NOMO-1 treated with DMSO at 0.1 percent for 48 hours (cell line): ENCODE data around the gene MEF2B.
"Not testable (repeated sequence)": the region's sequence is repeated elsewhere in the genome, so short reads cannot be mapped to it uniquely, and the experiment has no call there.

Experiments used
- DNase-seq: peaks from one replicate; lab custom pipeline; 2025; ENCODE audit not compliant: unreplicated experiment; lab: John Stamatoyannopoulos, UW

The MEF2B gene

GRCh38 chr19:19157808-19158207 is 12.3 kb downstream of the MEF2B start:
- no peak for DNase-seq

DNA sequence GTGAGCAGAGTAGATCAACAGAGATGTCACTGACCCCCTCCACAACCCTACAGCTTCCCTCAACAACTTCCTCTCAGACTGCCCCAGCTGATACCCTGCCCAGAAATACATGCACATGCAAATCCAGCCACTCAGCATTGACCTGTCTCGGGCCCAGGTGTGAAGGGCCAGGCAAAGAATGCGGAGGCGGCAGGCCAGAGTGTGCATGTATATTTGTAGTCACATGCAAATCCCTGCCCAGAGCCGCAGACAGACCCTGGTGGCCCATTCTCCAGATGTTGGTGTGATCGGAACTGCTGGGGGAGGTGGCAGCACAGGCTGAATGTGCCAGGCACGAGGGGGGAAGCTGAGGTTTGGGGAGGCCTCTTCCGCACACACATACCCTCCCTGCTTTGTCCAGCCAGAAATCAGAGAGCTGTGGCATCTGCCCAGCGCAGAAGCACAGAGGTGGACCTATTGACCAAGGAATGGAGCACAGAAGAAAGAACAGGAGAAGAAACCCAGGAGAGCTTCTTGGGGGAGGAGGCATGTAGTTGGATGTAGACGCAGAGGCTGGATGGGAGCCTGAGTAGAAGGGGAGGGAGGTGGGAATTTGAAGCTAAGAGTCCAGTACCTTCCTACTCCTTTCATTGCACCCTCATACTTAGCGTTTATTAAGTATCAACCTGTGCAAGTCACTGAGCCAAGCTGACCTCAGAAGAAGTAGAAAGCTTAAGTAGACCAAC is 14.4 kb downstream of the MEF2B start:
- DNase-seq, result no peak

DNA sequence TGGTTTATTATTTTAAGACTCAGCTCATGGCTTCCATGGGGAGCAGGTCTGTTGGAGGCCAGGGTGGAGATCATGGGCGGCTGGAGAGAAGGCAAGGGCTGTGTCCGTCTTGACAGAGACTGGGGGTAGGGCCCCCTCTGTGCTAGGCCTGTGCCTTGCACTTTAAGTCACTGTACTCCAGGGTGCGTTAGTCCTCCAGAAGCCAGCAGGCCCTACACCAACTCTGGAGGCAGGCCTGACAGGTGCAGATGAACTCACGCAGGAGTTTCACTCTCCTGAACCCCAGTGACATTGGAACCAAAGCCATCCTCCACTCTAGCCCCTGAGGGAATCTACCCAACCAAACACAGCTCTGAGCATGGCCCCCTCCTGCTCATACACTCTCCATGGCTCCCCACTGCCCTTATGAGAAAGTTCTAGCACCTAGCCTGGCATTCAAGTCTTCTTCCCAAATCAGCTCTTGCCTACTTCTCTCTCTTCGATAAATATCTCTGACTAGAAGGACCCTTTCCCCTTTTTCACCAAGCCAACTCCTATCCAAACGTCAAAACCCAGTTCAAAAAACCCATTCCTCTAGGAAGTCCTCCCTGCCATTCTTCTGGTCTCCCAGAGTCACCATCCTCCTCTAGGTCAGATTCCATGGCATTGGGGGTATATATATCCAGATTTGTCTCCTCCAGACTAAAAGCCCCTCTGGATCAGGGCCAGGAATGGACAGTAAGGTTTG is 15.1 kb downstream of the MEF2B start:
- DNase-seq, result no peak

DNA sequence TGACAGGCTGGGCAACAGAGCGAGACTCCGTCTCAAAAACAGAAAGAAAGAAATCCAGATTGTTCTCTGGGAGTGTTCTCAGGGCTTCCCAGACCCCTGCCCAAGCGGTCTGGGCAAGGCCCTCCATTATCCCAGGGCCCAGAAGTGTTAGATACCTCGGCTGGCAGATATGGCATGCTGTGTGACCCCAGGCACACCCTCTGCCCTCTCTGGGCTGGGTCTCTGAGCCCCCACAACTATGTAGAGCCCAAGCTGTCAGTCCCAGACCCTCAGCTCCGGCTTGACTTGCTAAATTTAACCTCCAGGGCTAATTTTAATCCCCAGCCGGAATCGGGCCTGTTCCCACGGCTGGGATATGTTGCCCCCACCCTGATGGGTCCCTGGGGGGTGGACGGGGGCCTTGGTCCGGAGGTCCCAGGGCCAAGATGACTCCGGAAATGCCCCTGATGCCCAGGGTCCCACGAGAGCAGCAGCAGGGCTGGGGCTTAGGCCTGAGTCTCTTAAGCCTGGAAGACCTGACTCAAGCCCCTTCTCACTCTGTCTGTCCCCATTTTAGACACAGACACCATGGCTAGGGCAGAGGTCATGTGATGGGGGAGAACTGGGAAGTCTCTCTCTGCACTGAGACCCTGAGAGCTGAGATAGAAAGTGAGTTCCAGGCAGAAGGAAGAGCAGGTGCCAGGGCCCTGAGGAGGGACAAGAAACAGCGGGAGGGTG is 17.2 kb downstream of the MEF2B start:
- no peak for DNase-seq

- DNase-seq, result no peak
These were observed 18.6 kb downstream of the MEF2B start for GRCh38 chr19:19151418-19151817.

GRCh38 chr19:19149435-19149834 is 20.6 kb downstream of the MEF2B start:
- DNase-seq, result no peak

- DNase-seq, result not testable (repeated sequence)
These were observed 21.6 kb downstream of the MEF2B start for GRCh38 chr19:19148504-19148903.

DNA sequence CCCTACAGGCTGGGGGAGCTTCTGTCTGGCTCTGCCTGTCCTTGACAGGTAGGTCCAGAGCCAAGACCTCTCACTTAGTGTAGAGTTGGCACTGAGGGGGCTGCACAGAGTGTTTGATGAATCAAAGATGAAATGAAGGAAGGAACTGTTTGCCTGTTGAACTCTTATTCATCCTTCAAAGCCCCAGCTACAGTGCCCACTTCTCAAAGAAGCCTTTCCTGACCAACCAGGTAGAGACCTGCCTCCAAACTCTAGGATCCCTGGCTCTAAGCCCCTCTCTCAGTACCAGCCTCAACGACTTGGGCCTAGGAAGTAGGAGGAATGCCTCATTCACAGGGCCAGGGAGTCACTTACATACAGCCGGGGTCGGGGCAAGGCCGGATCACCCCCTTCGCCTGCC is 22.7 kb downstream of the MEF2B start:
- no peak for DNase-seq

DNA sequence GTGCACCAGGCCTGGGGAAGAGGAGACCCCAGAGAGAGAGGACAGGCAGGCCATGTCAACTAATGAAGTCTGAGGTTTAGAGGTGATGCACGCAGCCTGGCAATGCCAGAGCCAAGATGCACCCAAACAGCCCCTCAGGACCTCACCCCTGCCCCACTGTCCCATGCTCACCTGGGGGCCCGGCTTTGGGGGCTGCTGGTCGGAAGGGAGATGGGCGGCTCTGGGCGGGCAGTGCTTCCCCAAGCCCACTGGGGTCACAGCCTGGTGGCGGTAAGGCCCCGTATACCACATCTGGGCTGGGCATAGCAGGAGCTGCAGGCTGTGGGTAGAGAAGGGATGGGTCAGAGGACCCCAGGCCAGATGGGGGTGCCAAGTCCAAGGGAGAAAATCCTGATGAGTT is 23.2 kb downstream of the MEF2B start:
- DNase-seq, result no peak

DNA sequence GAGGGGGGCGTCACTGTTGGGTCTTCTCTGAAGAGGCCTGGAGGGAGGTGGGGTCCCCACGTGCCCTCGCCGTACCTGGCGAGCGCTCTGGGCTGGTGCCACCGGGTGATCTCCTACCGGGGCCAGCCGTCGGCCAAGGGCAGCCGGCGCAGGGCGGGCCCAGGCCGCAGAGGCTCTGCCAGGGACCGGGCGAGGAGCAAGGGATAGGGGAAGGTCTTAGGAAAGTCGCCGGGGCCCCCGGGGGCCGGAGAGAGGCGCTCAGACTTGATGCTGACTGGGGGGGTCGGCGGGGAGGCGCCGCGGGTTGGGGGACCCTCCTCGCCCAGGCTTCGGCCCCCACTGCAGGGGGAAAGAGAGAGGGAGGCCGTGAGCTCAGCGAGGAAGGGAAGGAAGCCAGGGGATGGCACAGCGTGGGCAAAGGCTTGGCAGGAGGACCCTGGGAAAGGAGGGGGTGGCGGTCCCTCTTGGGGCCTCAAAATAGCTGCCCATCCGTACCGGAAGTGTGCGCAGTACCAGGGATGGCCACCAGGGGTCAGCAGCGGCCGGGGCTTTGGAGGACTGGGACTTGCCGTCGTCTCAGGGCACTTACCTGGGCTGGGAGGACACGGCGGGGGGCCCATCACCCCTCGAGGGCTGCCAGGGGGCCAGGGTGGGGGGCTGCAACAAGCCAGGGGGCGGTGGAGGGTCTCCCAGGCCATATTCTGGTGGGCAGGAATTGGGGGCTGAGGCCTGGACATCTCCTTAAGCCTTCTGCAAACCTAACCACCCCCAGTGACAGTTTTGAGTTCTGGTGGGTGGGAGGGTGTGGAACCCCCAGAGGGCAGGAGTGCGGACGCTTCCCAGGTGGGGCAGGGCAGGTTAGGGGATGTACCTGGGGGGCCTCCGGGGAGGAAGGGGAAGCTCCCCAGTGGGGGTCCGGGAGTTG is 24.1 kb downstream of the MEF2B start:
- peak; percentile 29 for DNase-seq

DNA sequence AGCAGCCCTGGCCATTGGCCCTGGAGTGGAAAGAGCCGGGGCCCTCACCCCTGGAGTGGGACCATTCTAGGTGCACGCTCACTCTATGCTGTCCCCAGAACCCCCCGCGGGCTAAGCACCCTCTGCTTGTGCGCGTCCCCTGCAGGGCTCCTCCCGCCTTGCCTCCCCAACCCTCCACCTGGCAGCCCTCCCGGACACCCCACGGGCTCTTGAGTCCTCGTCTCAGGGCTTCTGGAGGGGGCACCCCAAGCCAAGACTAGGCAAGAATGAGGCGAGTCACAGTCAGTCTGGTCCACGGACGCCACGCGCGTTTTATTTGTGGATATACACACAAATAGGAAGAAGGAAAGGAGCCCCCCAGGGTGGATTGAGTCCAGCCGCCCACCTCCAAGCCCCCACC is 24.8 kb downstream of the MEF2B start:
- no peak for DNase-seq

- DNase-seq, result no peak
These were observed 27.7 kb downstream of the MEF2B start for GRCh38 chr19:19142347-19142746.

GRCh38 chr19:19140476-19140875 is 29.6 kb downstream of the MEF2B start:
- no peak for DNase-seq

DNA sequence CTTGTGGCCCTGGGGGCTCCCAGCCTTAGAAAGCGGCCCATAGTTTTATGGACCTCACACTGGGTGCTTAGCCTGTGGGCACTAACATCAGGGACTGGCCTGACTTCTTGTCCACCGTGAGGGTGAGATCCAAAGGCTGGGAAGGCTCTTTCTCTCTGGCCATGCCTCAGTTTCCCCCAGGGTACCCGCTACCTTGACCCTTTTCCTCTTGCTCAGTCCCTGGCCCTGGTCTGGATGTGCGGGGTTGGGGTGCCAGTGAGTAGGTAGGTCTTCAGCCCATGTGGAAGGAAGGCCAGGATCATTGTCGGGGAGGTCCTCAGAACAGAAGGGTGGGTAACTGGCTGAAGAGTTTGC is 30.2 kb downstream of the MEF2B start:
- DNase-seq, result no peak

GRCh38 chr19:19138109-19138981 is 31.7 kb downstream of the MEF2B start, which contains the start of gene TMEM161A:
Gene TMEM161A, minus strand, starts transcription at chr19:19138478. Its CDS starts 50 bp downstream, at chr19:19138428.
- DNase-seq, result peak; percentile 96

DNA sequence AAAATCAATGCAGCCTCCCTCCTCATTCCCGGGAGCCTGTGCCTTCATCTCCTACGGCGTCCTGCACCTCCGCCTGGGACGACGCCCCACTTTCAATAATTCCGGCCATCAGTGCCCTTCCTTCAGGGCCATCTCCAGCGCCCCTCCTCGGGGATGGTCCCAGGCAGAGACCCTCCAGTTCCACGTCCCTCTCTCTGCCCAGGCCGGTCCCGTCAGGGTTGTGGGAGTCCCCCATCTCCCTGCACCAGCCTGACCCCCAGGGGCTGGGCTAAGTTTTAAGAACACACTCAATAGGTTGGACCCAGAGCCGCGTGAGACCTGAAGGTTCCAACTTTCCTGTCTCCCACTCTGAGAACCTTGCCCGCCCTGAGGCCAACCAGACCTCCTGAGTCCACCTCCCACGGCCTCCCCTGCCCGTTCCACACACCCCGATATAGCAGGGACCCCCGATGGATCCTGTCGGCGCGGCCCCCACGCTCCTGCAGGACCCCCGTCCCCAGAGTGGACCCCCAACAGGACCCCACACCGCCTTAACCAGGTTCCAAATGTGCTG is 32.4 kb downstream of the MEF2B start:
- DNase-seq, result no peak

DNA sequence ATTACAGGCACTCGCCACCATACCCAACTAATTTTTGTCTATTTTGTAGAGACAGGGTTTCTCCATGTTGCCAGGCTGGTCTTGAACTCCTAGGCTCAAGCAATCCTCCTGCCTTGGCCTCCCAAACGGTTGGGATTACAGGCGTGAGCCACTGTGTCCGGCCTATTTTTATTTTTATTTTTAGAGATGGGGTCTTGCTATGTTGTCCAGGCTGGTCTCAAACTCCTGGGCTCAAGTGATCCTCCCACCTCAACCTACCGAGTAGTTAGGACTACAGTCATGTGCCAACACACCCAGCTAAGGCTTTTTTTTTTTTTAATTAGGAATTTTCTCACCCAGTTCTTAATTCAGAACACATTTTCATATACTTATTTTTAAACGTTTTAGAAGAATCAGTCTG is 34.4 kb downstream of the MEF2B start:
- DNase-seq, result not testable (repeated sequence)

GRCh38 chr19:19134687-19135158 is 35.3 kb downstream of the MEF2B start:
- DNase-seq, result no peak

DNA sequence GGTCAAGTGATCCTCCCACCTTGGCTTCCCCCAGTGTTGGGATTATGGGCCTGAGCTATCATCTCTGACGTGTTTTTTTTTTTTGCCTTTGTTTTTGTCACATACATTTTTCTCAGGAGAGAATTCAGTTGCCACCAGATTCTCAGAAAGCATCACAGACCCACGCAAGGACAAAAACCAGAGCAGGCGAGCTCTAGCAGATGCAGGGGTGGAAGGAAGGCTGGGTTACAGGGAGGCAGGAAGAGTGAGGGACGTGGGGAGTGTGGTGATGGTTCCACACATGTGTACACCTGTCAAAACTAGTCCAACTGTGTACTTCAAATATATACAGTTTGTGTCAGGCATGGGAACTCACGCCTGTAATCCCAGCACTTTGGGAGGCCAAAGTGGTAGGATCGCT is 36.1 kb downstream of the MEF2B start:
- no peak for DNase-seq

DNA sequence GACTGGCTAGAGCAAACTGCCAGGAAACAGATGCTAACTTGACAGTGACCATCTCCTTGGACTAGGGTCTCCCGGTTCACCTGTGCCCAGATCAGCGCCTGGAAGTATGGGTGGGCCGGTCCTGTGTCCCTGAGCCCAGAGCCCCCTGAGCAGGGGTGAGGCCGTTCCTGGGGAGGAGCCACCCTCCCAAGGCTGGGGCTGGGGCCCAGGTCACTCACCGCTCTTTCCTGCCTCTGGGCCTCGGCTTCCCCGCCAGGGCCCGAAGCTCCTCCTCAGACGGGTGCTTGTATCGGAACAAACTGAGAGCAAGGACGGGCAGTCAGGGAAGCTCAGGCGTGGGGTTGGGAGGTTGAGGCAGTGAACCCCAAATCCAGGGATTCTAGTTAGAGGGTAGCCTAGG is 37.2 kb downstream of the MEF2B start:
- no peak for DNase-seq
